ENCODE results near the gene ARRB1. TPM values are rescaled to one million over a fixed set of nuclear protein-coding genes. Genes with fewer than 3 reads are reported as not detected.
"Not testable (repeated sequence)": the region's sequence is repeated elsewhere in the genome, so short reads cannot be mapped to it uniquely, and the experiment has no call there.

Gene ARRB1
- total and polyA plus RNA-seq, 4 donors: 35.0 to 45.8 (median 41.9) TPM

DNA sequence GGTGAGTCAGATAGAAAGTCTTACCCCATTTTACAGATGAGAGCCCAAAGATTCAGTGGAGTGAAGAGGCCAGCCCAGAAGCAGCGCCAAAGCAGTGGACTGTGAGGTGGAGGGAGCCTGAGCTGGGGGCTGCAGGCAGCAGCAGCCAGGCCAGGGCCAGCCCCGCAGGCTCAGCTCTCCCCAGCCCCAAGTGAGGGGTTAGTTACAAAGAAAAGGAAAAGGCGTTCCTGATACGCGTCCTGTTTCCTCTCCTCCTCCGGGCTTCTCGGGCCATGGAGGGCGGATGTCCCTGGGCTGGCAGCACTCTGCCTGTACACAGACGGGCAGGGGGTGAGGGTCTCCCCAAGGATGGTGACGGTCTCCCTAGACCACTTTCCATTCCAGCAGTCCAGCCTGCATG lies 44.9 kb downstream of the ARRB1 start:
- Histone ChIP-seq H3K36me3 (ENCODE audit: control insufficient read depth, insufficient read depth, low read length) (peaks cover 14% of the 10 kb centered on the region), H3K4me3 (ENCODE audit: low read depth, low read length) (no peak overlapping the region), H3K27ac (ENCODE audit: low read depth, low read length) (no peak overlapping the region), H3K4me1 (ENCODE audit: control insufficient read depth, insufficient read depth, low read length) (peaks cover 22% of the 10 kb centered on the region), H3K9me3 (ENCODE audit: control insufficient read depth, insufficient read depth, low read length) (no peaks in the 10 kb centered on the region), H3K27me3 (ENCODE audit: control insufficient read depth, insufficient read depth, low read length) (no peaks in the 10 kb centered on the region)
- no peak for DNase-seq (ENCODE audit: low read depth in 4 of 6, low spot score in 6 of 6)
- WGBS (ENCODE audit: insufficient coverage): 70% methylated on average over 10 of the region's 10 CpGs

DNA sequence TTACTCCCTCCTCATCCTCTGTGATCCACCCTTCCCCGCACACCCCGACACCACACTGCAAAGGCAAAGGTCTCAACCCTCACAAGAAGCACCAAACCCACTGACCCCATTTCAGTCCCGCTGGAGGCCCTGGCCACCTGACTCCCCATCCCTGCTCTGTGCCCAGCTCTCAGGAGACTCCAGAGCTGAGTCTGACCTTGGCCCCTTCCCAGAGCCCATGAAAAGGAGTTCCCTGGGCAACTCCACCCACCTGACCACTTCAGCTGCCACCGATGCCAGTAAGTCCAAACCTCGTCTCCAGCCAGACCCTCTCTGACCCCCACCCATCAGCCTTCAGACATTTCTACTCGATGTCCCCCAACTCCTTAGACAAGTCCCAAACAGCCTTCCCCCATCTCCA lies 45.5 kb downstream of the ARRB1 start:
- Histone ChIP-seq H3K36me3 (ENCODE audit: control insufficient read depth, insufficient read depth, low read length) (peaks cover 14% of the 10 kb centered on the region), H3K4me1 (ENCODE audit: control insufficient read depth, insufficient read depth, low read length) (peaks cover 26% of the 10 kb centered on the region), H3K27me3 (ENCODE audit: control insufficient read depth, insufficient read depth, low read length) (no peaks in the 10 kb centered on the region), H3K27ac (ENCODE audit: low read depth, low read length) (no peak overlapping the region), H3K4me3 (ENCODE audit: low read depth, low read length) (no peak overlapping the region), H3K9me3 (ENCODE audit: control insufficient read depth, insufficient read depth, low read length) (no peaks in the 10 kb centered on the region)
- DNase-seq (ENCODE audit: low read depth in 4 of 6, low spot score in 6 of 6): no peak
- 82% methylated on average over 6 of the region's 6 CpGs for WGBS (ENCODE audit: insufficient coverage)

DNA sequence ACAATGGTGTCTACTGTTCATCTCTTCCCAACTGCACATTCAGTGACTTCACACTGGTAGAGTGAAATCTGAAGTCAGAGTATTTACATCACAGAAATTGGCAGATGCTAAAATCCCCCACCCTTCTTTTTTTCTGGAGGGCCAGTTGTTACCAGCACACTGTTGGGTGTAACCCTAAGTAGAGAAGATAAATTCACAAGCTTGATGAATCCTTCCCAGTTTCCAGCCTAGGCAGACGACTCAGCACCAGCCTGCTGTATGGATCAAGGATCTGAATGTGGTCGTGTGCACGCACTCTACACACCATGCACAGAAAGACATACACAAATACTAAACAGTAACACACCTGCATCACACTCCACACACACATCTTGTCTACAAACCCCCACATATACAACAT lies 46.0 kb downstream of the ARRB1 start:
- Histone ChIP-seq H3K36me3 (ENCODE audit: control insufficient read depth, insufficient read depth, low read length) (peaks cover 14% of the 10 kb centered on the region), H3K9me3 (ENCODE audit: control insufficient read depth, insufficient read depth, low read length) (no peaks in the 10 kb centered on the region), H3K4me3 (ENCODE audit: low read depth, low read length) (no peak overlapping the region), H3K27me3 (ENCODE audit: control insufficient read depth, insufficient read depth, low read length) (no peaks in the 10 kb centered on the region), H3K4me1 (ENCODE audit: control insufficient read depth, insufficient read depth, low read length) (peaks cover 26% of the 10 kb centered on the region), H3K27ac (ENCODE audit: low read depth, low read length) (no peak overlapping the region)
- 93% methylated on average over 3 of the region's 3 CpGs for WGBS (ENCODE audit: insufficient coverage)
- DNase-seq (ENCODE audit: low read depth in 4 of 6, low spot score in 6 of 6): no peak

DNA sequence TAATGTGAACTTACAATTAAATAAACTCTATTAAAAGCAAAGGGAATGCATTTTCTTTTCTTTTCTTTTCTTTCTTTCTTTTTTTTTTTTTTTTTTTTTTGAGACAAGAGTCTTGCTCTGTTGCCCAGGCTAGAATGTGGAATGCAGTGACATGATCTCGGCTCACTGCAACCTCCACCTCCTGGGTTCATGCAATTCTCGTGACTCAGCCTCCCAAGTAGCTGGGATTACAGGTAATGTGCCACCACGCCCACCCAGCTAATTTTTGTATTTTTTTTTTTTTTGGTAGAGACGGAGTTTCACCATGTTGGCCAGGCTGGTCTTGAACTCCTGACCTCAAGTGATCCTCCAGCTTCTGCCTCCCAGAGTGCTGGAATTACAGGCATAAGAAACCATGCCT lies 46.5 kb downstream of the ARRB1 start:
- Histone ChIP-seq H3K36me3 (ENCODE audit: control insufficient read depth, insufficient read depth, low read length) (peaks cover 14% of the 10 kb centered on the region), H3K4me1 (ENCODE audit: control insufficient read depth, insufficient read depth, low read length) (peaks cover 26% of the 10 kb centered on the region)
- WGBS (ENCODE audit: insufficient coverage): 83% methylated on average over 1 of the region's 4 CpGs
- H3K27me3 ChIP-seq (ENCODE audit: control insufficient read depth, insufficient read depth, low read length); DNase-seq (ENCODE audit: low read depth in 4 of 6, low spot score in 6 of 6); H3K9me3 ChIP-seq (ENCODE audit: control insufficient read depth, insufficient read depth, low read length); H3K4me3 ChIP-seq (ENCODE audit: low read depth, low read length); H3K27ac ChIP-seq (ENCODE audit: low read depth, low read length): not testable (repeated sequence)

DNA sequence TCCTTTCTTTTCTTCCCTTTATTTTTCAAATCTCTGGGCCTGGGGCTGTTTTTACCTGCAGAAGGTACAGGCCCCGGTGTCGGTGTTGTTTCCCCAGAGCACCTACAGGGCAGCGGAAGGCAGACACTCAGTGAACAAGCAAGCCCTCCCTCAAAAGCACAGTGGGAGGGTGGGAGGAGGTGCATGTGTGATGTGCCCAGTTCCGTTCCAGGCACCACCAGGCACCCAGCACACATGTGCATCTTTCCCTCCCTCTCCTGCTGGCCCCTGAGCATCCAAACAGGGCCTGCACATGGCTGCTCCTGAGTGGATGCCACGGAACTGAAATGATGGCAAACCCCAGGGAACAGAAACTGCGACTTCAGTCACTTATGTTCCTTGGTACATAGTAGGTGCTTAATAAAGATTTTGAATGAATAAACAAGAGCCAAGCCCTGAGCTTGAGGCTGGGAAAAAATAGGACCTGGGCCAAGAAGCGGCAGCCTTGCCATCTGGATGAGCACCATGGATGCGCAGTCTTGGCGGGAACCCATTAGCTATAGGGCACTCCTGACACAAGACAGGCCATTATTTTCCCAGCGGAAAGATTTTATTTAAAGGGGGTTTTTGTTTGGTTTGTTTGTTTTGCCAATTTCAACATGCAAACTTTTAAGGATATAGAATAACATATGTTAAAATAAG lies 47.8 kb downstream of the ARRB1 start:
- Histone ChIP-seq H3K27ac (ENCODE audit: low read depth, low read length) (no peak overlapping the region), H3K9me3 (ENCODE audit: control insufficient read depth, insufficient read depth, low read length) (no peaks in the 10 kb centered on the region)

DNA sequence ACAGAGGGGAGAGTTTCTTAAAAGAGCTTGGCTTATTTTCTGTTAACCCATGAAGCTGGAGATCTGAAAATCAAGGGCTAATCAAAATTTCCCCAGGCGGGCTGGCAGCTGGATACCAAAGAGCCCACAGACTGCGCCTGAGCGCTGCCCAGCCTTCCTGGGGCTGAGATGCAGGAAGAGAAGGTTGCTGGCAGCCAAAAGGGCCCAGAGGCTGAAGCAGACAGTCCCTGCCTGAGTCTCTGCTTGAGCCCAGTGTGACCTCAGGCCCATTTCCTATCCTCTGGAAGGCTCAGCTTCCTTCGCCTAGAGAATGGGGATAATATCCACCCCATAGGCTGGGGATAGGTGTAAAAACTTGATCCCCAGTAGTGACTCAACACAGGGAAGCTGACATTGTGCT lies 49.1 kb downstream of the ARRB1 start:
- no peak for DNase-seq (ENCODE audit: low read depth in 4 of 6, low spot score in 6 of 6)
- Histone ChIP-seq H3K4me3 (ENCODE audit: low read depth, low read length) (no peak overlapping the region), H3K27ac (ENCODE audit: low read depth, low read length) (no peak overlapping the region), H3K9me3 (ENCODE audit: control insufficient read depth, insufficient read depth, low read length) (no peaks in the 10 kb centered on the region), H3K4me1 (ENCODE audit: control insufficient read depth, insufficient read depth, low read length) (peaks cover 19% of the 10 kb centered on the region), H3K36me3 (ENCODE audit: control insufficient read depth, insufficient read depth, low read length) (peaks cover 5% of the 10 kb centered on the region), H3K27me3 (ENCODE audit: control insufficient read depth, insufficient read depth, low read length) (no peaks in the 10 kb centered on the region)
- WGBS (ENCODE audit: insufficient coverage): 61% methylated on average over 3 of the region's 4 CpGs

More for the DNA sequence above, 47.8 kb downstream of the ARRB1 start:
- no peak overlapping the region for H3K4me3 ChIP-seq (ENCODE audit: low read depth, low read length)
- WGBS (ENCODE audit: insufficient coverage): 66% methylated on average over 4 of the region's 10 CpGs
- H3K36me3 ChIP-seq (ENCODE audit: control insufficient read depth, insufficient read depth, low read length): peaks cover 7% of the 10 kb centered on the region
- DNase-seq (ENCODE audit: low read depth in 4 of 6, low spot score in 6 of 6): peak in 2 of 6 donors; percentile 81 to 83
- H3K27me3 ChIP-seq (ENCODE audit: control insufficient read depth, insufficient read depth, low read length): no peaks in the 10 kb centered on the region
- peaks cover 26% of the 10 kb centered on the region for H3K4me1 ChIP-seq (ENCODE audit: control insufficient read depth, insufficient read depth, low read length)

DNA sequence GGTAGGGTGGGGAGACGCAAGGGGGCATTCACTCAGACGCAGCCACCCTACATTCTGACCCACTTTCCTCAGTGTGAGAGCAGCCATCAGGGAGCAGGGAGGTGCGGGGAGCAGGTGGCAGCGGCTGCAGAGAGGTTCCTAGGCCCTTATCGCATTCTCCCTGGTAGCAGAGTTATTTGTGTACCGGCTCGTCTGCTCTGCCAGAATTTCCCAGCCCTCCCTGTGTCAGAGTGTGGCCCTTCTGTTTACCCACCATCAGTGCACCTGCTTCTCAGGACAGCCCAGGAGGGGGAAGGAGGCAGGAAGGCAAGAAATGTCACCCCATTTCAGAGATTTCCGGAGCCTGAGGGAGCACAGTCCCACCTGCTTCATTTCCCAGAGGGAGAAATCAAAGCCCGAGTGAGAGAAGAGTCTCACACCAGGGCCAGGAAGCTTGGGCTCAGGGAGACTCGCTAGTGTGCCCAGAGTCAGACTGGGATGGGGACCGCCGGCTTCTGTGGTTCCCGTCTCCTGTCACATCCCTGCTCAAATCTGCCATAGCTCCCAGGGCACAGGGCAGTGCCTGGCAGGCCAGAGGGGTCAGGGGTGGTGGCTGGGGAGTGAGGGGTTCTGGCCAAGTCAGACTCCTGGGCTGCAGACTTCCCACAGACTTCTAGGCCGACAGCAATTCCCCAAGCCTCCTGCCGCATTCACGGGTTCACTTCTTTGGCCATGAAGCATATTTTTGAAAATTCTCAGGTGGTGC lies 49.7 kb downstream of the ARRB1 start:
- H3K9me3 ChIP-seq (ENCODE audit: control insufficient read depth, insufficient read depth, low read length): no peaks in the 10 kb centered on the region
- H3K4me1 ChIP-seq (ENCODE audit: control insufficient read depth, insufficient read depth, low read length): peaks cover 19% of the 10 kb centered on the region
- H3K27ac ChIP-seq (ENCODE audit: low read depth, low read length): no peak overlapping the region
- 69% methylated on average over 12 of the region's 16 CpGs for WGBS (ENCODE audit: insufficient coverage)
- peaks cover 4% of the 10 kb centered on the region for H3K36me3 ChIP-seq (ENCODE audit: control insufficient read depth, insufficient read depth, low read length)
- no peaks in the 10 kb centered on the region for H3K27me3 ChIP-seq (ENCODE audit: control insufficient read depth, insufficient read depth, low read length)
- H3K4me3 ChIP-seq (ENCODE audit: low read depth, low read length): no peak overlapping the region
- DNase-seq (ENCODE audit: low read depth in 4 of 6, low spot score in 6 of 6): no peak

DNA sequence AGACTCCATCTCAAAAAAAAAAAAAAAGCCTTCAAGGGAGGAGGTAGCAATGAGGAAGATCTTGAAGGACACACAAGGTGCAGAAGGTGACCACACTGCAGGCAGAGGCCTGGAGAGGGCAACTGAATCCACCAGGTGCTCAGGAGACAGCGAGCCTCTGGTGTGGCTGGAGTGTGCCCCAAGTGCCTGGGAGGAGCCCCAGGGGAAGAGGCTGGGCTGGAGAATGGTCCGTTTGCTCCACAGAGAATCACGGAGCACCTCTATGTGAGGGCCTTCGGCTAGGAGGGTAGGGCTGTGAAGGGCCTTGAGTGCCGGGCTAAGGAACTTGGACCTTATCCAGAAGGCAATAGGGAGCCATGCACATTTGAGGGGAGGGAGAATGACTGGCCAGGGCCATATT lies 50.3 kb downstream of the ARRB1 start:
- Histone ChIP-seq H3K4me1 (ENCODE audit: control insufficient read depth, insufficient read depth, low read length) (peaks cover 19% of the 10 kb centered on the region), H3K4me3 (ENCODE audit: low read depth, low read length) (no peak overlapping the region), H3K27me3 (ENCODE audit: control insufficient read depth, insufficient read depth, low read length) (no peaks in the 10 kb centered on the region), H3K36me3 (ENCODE audit: control insufficient read depth, insufficient read depth, low read length) (no peaks in the 10 kb centered on the region), H3K27ac (ENCODE audit: low read depth, low read length) (no peak overlapping the region), H3K9me3 (ENCODE audit: control insufficient read depth, insufficient read depth, low read length) (no peaks in the 10 kb centered on the region)
- WGBS (ENCODE audit: insufficient coverage): 73% methylated on average over 5 of the region's 5 CpGs
- no peak for DNase-seq (ENCODE audit: low read depth in 4 of 6, low spot score in 6 of 6)

DNA sequence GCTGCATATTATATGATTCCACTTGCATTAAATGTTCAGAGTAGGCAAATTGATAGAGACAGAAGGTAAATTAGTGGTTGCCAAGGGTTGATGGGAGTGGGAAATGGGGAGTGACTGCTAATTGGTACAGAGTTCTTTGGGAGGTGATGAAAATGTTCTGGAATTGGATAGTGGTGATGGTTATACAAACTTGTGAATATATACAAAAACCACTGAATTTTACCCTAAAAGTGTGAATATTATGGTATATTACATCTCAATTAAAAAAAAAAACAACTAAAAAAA lies 52.5 kb downstream of the ARRB1 start:
- DNase-seq (ENCODE audit: low read depth in 4 of 6, low spot score in 6 of 6): peak in 2 of 6 donors; percentile 64 to 69
- H3K4me3 ChIP-seq (ENCODE audit: low read depth, low read length): no peak overlapping the region
- H3K9me3 ChIP-seq (ENCODE audit: control insufficient read depth, insufficient read depth, low read length): no peaks in the 10 kb centered on the region
- H3K4me1 ChIP-seq (ENCODE audit: control insufficient read depth, insufficient read depth, low read length): peaks cover 19% of the 10 kb centered on the region
- H3K27ac ChIP-seq (ENCODE audit: low read depth, low read length): no peak overlapping the region
- no peaks in the 10 kb centered on the region for H3K36me3 ChIP-seq (ENCODE audit: control insufficient read depth, insufficient read depth, low read length)
- no peaks in the 10 kb centered on the region for H3K27me3 ChIP-seq (ENCODE audit: control insufficient read depth, insufficient read depth, low read length)

All from spinal cord (tissue), 10 donors.